TTC549 (cell line): Measurements from ENCODE around the gene AKAP13.
A peak's percentile ranks its signal among the peaks of the same experiment; 100 is the strongest.

Experiments used
- FAIRE-seq: peaks from 2 replicates; lab custom pipeline; 2012; peaks lifted over from hg19 to GRCh38; lab: Jason Lieb, UNC

Gene AKAP13

GRCh38 chr15:85706779-85707518, 326.5 kb downstream of the AKAP13 start:
- no peak for FAIRE-seq

GRCh38 chr15:85707519-85708338, 327.3 kb downstream of the AKAP13 start:
- FAIRE-seq = no peak

GRCh38 chr15:85708402-85708941, 328.1 kb downstream of the AKAP13 start:
- FAIRE-seq = no peak

- FAIRE-seq = no peak
Observed at GRCh38 chr15:85709250-85709649, 328.8 kb downstream of the AKAP13 start.

DNA sequence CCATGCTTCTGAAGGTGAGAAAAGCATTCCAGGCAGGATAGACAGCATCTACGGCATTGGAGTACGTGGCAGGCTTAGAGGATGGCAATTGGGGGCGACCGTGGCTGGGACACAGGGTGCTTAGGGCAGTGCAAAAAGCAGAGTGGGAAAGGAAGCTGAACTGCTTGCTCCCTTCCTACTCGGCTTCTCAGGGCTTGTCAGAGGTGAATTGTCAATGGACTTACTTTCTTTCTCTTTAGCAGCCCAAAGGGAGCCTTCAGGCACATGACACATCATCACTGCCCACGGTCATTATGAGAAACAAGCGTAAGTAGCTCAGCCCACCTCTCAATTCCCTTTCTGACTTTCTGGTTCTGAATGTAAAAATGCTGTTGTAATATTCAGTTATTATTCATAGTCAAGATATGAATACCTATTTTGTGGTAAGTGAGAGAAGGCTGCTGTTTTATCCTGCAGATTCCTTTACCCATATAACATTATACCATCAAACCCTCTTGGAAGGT, 330.0 kb downstream of the AKAP13 start:
- no peak for FAIRE-seq

DNA sequence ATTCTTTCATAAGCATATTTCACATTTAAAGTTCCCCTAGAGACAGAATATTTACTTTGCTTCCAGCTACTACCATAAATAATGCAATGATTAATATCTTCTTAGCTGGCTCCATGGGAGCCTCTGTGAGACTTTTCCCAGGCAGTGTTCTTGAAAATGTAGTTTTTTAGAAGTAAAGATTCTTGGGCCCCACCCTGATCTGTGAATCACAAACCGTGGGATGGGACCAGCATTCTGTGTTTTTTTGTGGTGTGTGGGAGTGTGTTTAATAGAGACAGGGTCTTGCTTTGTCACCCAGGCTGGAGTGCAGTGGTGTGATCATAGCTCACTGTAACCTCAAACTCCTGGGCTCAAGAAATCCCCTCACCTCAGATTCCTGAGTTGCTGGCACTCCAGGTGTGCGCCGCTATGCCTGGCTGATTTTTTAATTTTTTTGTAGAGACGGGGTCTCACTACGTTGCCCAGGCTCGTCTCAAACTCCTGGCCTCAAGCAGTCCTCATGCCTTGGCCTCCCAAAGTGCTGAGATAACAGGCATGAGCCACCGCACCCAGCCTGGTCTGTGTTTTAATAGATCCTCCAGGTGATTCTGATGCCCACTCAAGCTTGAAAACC, 331.3 kb downstream of the AKAP13 start:
- no peak for FAIRE-seq

- FAIRE-seq = no peak
Observed at GRCh38 chr15:85716261-85716660, 335.9 kb downstream of the AKAP13 start.

DNA sequence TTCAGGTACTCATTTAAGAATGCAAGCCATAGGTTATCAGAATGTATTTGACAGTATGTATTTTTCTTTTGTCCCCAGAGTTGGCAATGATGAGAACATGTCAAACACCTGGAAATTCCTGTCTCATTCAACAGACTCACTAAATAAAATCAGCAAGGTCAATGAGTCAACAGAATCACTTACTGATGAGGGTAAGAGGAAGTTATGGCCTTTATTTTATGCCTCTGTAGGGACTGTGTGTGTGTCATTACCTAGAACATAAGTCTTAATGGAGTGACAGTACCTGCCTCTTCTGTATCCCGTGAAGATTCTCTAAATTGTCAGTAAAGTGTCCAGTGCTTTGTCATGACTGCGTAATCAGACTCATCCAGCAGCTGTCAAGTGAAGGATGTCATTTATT, 336.8 kb downstream of the AKAP13 start:
- FAIRE-seq = no peak

GRCh38 chr15:85718271-85718971, 338.0 kb downstream of the AKAP13 start:
- FAIRE-seq = no peak

DNA sequence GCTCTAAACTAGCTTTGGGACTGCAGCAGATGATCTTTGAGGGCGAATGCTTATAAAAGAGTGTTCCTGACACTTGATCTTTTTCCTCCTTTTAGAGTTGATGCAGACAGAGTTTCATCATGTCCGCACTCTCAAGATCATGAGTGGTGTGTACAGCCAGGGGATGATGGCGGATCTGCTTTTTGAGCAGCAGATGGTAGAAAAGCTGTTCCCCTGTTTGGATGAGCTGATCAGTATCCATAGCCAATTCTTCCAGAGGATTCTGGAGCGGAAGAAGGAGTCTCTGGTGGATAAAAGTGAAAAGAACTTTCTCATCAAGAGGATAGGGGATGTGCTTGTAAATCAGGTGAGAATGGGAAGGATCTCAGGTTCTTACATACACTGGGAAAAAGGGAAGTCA, 338.6 kb downstream of the AKAP13 start:
- FAIRE-seq = no peak

DNA sequence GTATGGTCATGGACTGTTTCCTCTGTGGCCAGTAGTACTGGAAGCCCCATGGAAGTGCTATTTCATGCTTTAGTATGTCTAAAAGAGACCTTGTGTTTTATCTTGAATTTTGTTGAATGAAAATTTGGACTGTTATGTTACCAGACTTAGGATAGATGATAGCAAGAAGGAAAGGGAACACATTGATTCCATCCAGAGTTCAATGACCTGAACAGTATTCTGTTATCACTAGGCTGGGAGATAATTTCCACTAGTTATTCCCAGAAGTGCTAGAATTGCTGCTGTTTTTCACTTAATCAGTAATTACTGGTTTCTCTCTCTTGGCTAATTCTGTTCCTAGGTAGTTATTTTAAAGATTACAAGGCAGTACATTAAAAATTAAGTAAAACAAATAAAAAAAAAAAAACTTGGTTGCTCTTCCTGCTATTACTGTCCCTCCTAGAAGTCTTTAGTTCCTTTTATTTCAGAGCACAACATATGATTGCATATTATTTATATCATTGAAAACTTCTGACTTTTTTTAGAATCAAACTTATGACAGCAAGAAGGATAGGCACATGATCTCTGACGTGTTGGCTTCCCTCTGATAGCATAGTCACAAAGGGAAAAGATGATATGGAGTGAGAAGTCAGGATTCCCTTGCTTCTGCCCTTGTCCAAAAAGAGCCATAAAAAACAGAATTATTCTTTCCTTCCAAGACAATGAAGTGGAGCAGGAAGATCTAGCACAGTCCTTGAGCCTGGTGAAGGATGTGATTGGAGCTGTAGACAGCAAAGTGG, 342.2 kb downstream of the AKAP13 start:
- FAIRE-seq = no peak

- no peak for FAIRE-seq
Observed at GRCh38 chr15:85723960-85724945, 343.9 kb downstream of the AKAP13 start.

DNA sequence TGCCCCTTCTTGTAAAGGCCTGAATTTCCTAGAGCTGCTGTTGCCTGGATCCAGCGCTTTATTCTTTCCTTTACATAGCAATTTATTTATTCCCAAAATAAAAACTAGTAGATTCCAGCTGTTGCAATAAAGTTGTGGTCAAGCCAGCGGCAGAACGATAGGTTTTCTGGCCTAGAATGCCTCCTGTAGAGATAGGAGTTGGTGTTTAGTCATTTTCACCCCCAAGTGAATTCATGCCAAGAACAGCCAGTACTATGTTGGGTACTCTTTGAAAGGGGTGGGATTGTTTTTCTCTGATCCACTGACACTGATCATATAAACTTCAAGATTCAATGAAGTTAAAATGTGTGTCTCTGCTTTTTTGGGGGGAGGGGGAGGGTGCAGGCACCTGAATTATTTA, 344.6 kb downstream of the AKAP13 start:
- no peak for FAIRE-seq

- FAIRE-seq = no peak
Observed at GRCh38 chr15:85725564-85725963, 345.2 kb downstream of the AKAP13 start.

- no peak for FAIRE-seq
Observed at GRCh38 chr15:85726454-85726853, 346.1 kb downstream of the AKAP13 start.

- no peak for FAIRE-seq
Observed at GRCh38 chr15:85727068-85727467, 346.7 kb downstream of the AKAP13 start.

GRCh38 chr15:85730001-85730820, 349.8 kb downstream of the AKAP13 start:
- peak; percentile 79 for FAIRE-seq

- FAIRE-seq = no peak
Observed at GRCh38 chr15:85733416-85733815, 353.0 kb downstream of the AKAP13 start.

- no peak for FAIRE-seq
Observed at GRCh38 chr15:85737061-85737460, 356.7 kb downstream of the AKAP13 start.
